Measurements from ENCODE around the gene SNRPD3. TPM values are rescaled to one million over a fixed set of nuclear protein-coding genes. Genes with fewer than 3 reads are reported as not detected.
"Not testable (repeated sequence)": the region's sequence is repeated elsewhere in the genome, so short reads cannot be mapped to it uniquely, and the experiment has no call there.

The SNRPD3 gene
- total RNA-seq, 1 donor from 2014 or later: 84.9 TPM

DNA sequence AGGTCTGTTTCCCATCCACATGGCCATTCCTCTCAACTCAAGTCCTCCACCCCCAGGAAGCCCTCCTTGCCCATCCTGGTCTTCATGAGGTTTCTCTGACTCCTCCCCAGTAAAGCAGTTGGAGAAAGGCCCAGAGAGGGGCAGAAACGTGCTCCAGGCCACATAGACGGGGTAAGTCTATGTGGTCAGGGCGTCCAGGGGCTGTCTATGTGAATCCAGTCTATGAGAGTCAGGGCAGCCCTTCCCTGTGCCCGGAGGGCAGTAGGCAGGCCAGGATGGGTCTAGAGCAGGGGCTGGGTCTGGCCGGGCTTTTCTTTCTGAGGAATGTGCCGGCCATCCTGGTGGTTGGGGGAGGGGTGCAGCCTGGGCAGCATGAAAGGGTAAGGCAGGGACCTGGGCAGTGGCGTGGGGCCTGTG lies 12.6 kb upstream of the SNRPD3 start:
- peaks cover 19% of the 10 kb centered on the region for H3K4me1 Mint-ChIP-seq (ENCODE audit: unreplicated experiment)
- peaks cover 40% of the 10 kb centered on the region for H3K36me3 Mint-ChIP-seq (ENCODE audit: unreplicated experiment)
- H3K27me3 Mint-ChIP-seq (ENCODE audit: unreplicated experiment): no peaks in the 10 kb centered on the region
- no peak overlapping the region for H3K4me3 Mint-ChIP-seq (ENCODE audit: unreplicated experiment)
- TF ChIP-seq, protein P1, sequence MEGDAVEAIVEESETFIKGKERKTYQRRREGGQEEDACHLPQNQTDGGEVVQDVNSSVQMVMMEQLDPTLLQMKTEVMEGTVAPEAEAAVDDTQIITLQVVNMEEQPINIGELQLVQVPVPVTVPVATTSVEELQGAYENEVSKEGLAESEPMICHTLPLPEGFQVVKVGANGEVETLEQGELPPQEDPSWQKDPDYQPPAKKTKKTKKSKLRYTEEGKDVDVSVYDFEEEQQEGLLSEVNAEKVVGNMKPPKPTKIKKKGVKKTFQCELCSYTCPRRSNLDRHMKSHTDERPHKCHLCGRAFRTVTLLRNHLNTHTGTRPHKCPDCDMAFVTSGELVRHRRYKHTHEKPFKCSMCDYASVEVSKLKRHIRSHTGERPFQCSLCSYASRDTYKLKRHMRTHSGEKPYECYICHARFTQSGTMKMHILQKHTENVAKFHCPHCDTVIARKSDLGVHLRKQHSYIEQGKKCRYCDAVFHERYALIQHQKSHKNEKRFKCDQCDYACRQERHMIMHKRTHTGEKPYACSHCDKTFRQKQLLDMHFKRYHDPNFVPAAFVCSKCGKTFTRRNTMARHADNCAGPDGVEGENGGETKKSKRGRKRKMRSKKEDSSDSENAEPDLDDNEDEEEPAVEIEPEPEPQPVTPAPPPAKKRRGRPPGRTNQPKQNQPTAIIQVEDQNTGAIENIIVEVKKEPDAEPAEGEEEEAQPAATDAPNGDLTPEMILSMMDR (IDR thresholded peaks at IDR 0.05): no peak
- DNase-seq (ENCODE audit: extremely low spot score, unreplicated experiment): no peak
- H3K27ac Mint-ChIP-seq (ENCODE audit: unreplicated experiment): no peak overlapping the region
- H3K9me3 Mint-ChIP-seq (ENCODE audit: unreplicated experiment): no peaks in the 10 kb centered on the region

DNA sequence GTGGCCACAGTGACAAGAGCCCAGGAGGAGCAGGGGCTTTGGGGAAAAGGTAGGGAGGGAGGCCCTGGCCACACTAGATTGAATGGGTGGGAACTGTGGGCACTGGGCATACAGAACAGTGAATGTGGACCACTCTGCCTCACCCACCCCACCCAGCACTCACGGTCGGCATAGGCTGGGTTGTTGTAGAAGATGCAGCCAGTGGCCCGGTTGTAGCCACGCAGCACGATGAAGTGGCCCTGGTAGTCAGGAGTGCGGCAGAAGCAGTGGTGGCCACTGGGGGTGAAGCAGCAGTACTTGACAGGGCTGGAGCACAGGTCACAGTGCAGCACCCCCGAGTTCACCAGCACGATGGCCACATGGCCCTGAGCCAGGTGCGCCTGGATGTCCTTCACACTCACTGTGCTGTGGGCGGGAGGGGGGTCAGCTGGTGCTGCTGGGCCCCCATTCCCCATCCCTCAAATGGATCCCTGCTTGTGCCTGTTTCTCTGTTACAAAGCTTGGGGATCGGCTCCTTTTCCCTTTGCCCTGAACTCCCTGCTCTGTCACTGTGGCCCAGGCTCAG lies 12.0 kb upstream of the SNRPD3 start:
- H3K4me1 Mint-ChIP-seq (ENCODE audit: unreplicated experiment): peaks cover 19% of the 10 kb centered on the region
- H3K27ac Mint-ChIP-seq (ENCODE audit: unreplicated experiment): no peak overlapping the region
- no peaks in the 10 kb centered on the region for H3K27me3 Mint-ChIP-seq (ENCODE audit: unreplicated experiment)
- no peak for DNase-seq (ENCODE audit: extremely low spot score, unreplicated experiment)
- TF ChIP-seq, protein P1 (IDR thresholded peaks at IDR 0.05): no peak
- peaks cover 45% of the 10 kb centered on the region for H3K36me3 Mint-ChIP-seq (ENCODE audit: unreplicated experiment)
- no peaks in the 10 kb centered on the region for H3K9me3 Mint-ChIP-seq (ENCODE audit: unreplicated experiment)
- no peak overlapping the region for H3K4me3 Mint-ChIP-seq (ENCODE audit: unreplicated experiment)

DNA sequence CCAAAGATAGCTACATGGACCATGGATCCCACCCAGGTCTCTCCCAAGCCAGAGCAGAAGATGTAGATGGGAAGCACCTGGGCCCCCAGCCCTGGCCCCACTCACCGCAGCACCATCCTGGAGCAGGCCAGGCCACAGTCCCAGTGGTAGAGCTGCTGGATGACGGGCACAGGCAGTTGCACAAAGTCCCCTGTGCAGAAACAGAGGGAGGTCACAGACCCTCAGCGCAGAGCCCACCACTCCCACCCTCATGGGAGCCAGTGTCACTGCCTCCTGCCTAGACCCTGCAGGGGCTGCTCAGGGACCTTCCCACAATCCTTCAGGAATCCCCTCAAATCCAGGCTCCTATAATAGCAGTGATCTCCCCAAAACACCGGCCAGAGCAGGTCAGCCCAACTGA lies 7.0 kb upstream of the SNRPD3 start:
- Mint-ChIP-seq H3K9me3 (ENCODE audit: unreplicated experiment) (no peaks in the 10 kb centered on the region), H3K27me3 (ENCODE audit: unreplicated experiment) (no peaks in the 10 kb centered on the region), H3K27ac (ENCODE audit: unreplicated experiment) (no peak overlapping the region), H3K36me3 (ENCODE audit: unreplicated experiment) (peaks cover 27% of the 10 kb centered on the region), H3K4me3 (ENCODE audit: unreplicated experiment) (no peak overlapping the region), H3K4me1 (ENCODE audit: unreplicated experiment) (peaks cover 35% of the 10 kb centered on the region)
- no peak for DNase-seq (ENCODE audit: extremely low spot score, unreplicated experiment)
- TF ChIP-seq, protein P1 (IDR thresholded peaks at IDR 0.05): no peak

DNA sequence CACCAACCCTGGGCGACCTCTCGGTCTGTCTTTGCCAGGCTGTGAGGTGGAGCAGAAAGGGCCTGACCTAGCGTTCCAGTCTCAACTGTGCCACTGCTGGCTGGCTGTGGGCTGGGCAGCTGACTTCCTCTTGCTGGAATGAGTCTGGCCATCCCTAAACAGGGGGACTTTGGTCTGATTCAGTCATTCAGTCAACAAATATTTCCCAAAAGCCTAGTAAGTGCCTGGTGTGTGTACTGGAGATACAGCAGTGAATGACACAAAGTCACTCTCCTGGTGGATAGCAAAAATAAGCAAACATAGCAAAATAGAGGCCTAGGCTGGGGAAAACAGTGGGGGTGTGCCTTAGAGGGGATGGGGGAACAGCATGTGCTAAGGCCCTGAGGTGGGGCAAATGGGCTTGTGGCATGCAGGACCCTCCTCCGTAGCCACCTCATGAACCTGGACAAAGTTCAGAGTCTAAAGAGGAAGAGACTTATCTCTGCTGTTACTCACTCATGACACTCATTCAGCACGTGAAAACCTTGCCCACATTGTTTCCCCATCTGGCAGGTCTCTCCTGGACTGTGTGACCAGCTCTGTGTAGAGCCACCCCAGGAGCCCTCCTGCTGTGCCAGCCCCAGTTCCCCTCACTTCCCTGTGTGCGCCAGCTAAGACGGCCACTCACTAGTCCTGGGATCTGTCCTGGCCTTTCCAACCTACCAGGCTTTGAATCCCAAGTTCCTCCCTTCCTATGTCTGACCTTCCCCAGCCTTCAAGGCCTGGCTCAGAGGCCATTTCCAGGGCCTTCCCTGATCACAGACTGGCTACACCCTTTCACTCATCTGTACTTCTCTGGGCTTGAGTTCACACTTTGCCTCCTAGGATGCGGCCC lies 5.5 kb upstream of the SNRPD3 start:
- Mint-ChIP-seq H3K36me3 (ENCODE audit: unreplicated experiment) (peaks cover 21% of the 10 kb centered on the region), H3K27ac (ENCODE audit: unreplicated experiment) (peak overlapping the region; percentile 34), H3K27me3 (ENCODE audit: unreplicated experiment) (no peaks in the 10 kb centered on the region), H3K4me1 (ENCODE audit: unreplicated experiment) (peaks cover 33% of the 10 kb centered on the region), H3K4me3 (ENCODE audit: unreplicated experiment) (no peak overlapping the region), H3K9me3 (ENCODE audit: unreplicated experiment) (no peaks in the 10 kb centered on the region)
- no peak for DNase-seq (ENCODE audit: extremely low spot score, unreplicated experiment)
- TF ChIP-seq, protein P1 (IDR thresholded peaks at IDR 0.05): no peak

DNA sequence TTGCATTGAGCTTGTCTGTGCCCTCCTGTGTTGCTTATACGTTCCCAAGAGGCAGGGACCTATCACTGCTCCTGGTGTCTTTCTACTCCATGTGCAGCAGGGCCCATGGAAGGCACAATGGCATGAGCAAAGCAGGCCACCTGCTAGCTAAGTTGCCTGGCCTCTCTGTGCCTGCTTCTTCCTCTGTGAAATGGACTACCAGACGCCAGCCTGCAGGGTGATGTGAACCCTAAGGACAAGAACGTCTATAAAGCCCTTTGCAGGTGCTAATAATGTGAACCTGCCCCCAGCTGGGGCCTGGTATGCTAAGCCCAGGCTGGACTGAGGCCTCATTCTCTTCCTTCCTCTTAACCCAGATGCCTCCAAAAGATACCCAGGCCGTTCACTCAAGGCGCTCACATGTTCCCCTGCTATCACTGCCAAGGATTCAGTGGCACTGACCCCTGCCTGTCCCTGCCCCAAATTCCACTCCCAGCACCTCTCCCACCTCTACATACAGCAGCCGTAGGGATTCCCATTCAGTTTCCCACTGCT lies 4.8 kb upstream of the SNRPD3 start:
- H3K36me3 Mint-ChIP-seq (ENCODE audit: unreplicated experiment): peaks cover 21% of the 10 kb centered on the region
- TF ChIP-seq, protein P1 (IDR thresholded peaks at IDR 0.05): no peak
- no peaks in the 10 kb centered on the region for H3K27me3 Mint-ChIP-seq (ENCODE audit: unreplicated experiment)
- peaks cover 29% of the 10 kb centered on the region for H3K4me1 Mint-ChIP-seq (ENCODE audit: unreplicated experiment)
- peak overlapping the region; percentile 34 for H3K27ac Mint-ChIP-seq (ENCODE audit: unreplicated experiment)
- no peak for DNase-seq (ENCODE audit: extremely low spot score, unreplicated experiment)
- no peaks in the 10 kb centered on the region for H3K9me3 Mint-ChIP-seq (ENCODE audit: unreplicated experiment)
- no peak overlapping the region for H3K4me3 Mint-ChIP-seq (ENCODE audit: unreplicated experiment)

DNA sequence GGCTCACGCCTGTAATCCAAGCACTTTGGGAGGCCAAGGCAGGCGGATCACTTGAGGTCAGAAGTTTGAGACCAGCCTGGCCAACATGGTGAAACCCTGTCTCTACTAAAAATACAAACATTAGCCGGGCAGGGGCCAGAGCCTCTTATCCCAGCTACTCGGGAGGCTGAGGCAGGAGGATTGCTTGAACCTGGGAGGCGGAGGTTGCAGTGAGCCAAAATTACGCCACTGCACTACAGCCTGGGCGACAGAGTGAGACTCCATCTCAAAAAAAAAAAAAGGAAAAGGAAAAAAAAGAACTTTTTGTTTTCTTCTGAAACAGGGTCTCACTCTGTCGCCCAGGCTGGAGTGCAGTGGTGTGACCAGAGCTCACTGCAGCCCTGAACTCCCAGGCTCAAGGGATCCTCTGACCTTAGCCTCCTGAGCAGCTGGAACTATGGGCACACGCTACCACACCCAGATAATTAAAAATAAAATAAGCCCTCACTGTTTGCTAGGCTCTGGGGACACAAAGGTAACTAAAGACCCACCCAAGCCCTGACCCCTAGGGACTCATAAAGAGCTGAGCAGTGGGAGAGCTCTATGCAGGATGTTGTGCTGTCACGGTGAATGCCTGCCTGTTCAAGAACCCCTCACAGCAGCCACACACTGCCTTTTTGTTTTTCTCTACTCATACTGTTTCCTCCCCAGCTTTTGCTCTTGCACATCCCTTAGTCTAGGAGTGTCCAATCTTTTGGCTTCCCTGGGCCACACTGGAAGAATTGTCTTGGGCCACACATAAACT lies 3.1 kb upstream of the SNRPD3 start:
- H3K36me3 Mint-ChIP-seq (ENCODE audit: unreplicated experiment); H3K9me3 Mint-ChIP-seq (ENCODE audit: unreplicated experiment); H3K27me3 Mint-ChIP-seq (ENCODE audit: unreplicated experiment); DNase-seq (ENCODE audit: extremely low spot score, unreplicated experiment): not testable (repeated sequence)
- peak overlapping the region; percentile 95 for H3K27ac Mint-ChIP-seq (ENCODE audit: unreplicated experiment)
- H3K4me3 Mint-ChIP-seq (ENCODE audit: unreplicated experiment): peak overlapping the region; percentile 10
- peaks cover 38% of the 10 kb centered on the region for H3K4me1 Mint-ChIP-seq (ENCODE audit: unreplicated experiment)
